HCT116 (cell line): ENCODE data around the gene FBXL16. TPM values are rescaled to one million over a fixed set of nuclear protein-coding genes. Genes with fewer than 3 reads are reported as not detected.

Source experiments
- ATAC-seq: fragments of 200-7000 bp; cut with Tn5 transposase; 2 replicates; pipeline ENCODE4 v1.9.1; 2020; ENCODE audit warnings: mild to moderate bottlenecking, moderate library complexity
- BruUV-seq: library from RNA; stranded (reverse); fragments of 400-500 nt; replicated peaks from 2 replicates; lab custom pipeline; 2021; lab: Mats Ljungman, UMichigan
- CTCF ChIA-PET: fragments of 300-600 bp; sonication (Branson Sonifier 250); formaldehyde crosslinking; loops from one replicate; lab custom pipeline; 2021; ENCODE audit warnings: antibody characterized with exemption; lab: Charles Lee
- POLR2A ChIA-PET: fragments of 300-600, 350-600 bp; sonication (Branson Sonifier 250); formaldehyde crosslinking; loops from one replicate; lab custom pipeline; 2021; ENCODE audit warnings: antibody characterized with exemption; lab: Charles Lee
- RAD21 ChIA-PET, 2 experiments: fragments of 300-600 bp; sonication (Branson Sonifier 250); formaldehyde crosslinking; loops; one replicate each; lab custom pipeline; 2023; ENCODE audit warnings: low total read pairs in 2 of 2; ENCODE audit not compliant: uncharacterized antibody in 2 of 2, unreplicated experiment in 2 of 2, low non-redundant PET in 1 of 2; lab: Charles Lee
- DNase-seq: peaks from one replicate; pipeline ENCODE4 v3.0.0-alpha.2; 2010; ENCODE audit warnings: low read depth, low spot score
- H2AFZ ChIP-seq: fragments of 200-600 bp; shearing (Covaris generic), sonication (generic); 2 replicates; pipeline ENCODE4 v1.6.1; 2017; ENCODE audit warnings: low read depth, mixed run types, mixed read lengths, antibody characterized with exemption, low read length; ENCODE audit not compliant: poor library complexity, severe bottlenecking
- H3K27ac ChIP-seq: 2 replicates; pipeline ENCODE4 v1.5.1; 2012; ENCODE audit warnings: low read depth, low read length
- H3K27me3 ChIP-seq: fragments of 200-600 bp; sonication (generic); 2 replicates; pipeline ENCODE4 v1.6.1; 2016; ENCODE audit warnings: mixed run types, low read length, mixed read lengths; ENCODE audit not compliant: insufficient read depth
- H3K36me3 ChIP-seq, 2 experiments: fragments of 200-500 bp in 1 of 2; fragments of 200-600 bp in 1 of 2; sonication (Bioruptor generic) in 1 of 2; sonication (generic) in 1 of 2; 2 replicates each; pipeline versions ENCODE4 v1.5.1 to v1.6.1; 2014 to 2016; ENCODE audit warnings: low read length in 2 of 2, inconsistent platforms in 1 of 2, mixed read lengths in 1 of 2, mixed run types in 1 of 2; ENCODE audit not compliant: insufficient read depth in 2 of 2, control insufficient read depth in 1 of 2
- H3K4me1 ChIP-seq, 2 experiments: fragments of 200-600 bp in 1 of 2; sonication (generic) in 1 of 2; 2 replicates each; pipeline versions ENCODE4 v1.5.1 to v1.6.1; 2012 to 2017; ENCODE audit warnings: low read length in 2 of 2, inconsistent platforms in 1 of 2, mild to moderate bottlenecking in 1 of 2, mixed read lengths in 1 of 2, mixed run types in 1 of 2, moderate library complexity in 1 of 2; ENCODE audit not compliant: insufficient read depth in 2 of 2, control insufficient read depth in 1 of 2
- H3K4me2 ChIP-seq: fragments of 200-600 bp; sonication (generic); 2 replicates; pipeline ENCODE4 v1.6.1; 2017; ENCODE audit warnings: mixed run types, low read length, mixed read lengths
- H3K4me3 ChIP-seq, 2 experiments: fragments of 200-600 bp in 1 of 2; sonication (generic) in 1 of 2; replicated peaks in 1 of 2; 2 replicates each; pipeline ENCODE4 v1.5.1; 2011 to 2016; ENCODE audit warnings: low read length in 2 of 2, control low read depth in 1 of 2, low read depth in 1 of 2, mild to moderate bottlenecking in 1 of 2, mixed read lengths in 1 of 2, mixed run types in 1 of 2
- H3K79me2 ChIP-seq: fragments of 200-600 bp; sonication (generic); 2 replicates; pipeline ENCODE4 v1.6.1; 2017; ENCODE audit warnings: mild to moderate bottlenecking, mixed run types, low read length, moderate library complexity, mixed read lengths; ENCODE audit not compliant: insufficient read depth
- H3K9ac ChIP-seq: fragments of 200-600 bp; sonication (generic); 2 replicates; pipeline ENCODE4 v1.6.1; 2016; ENCODE audit warnings: low read length, mixed read lengths
- H3K9me2 ChIP-seq: fragments of 200-600 bp; sonication (generic), shearing (Covaris generic); 2 replicates; pipeline ENCODE4 v1.6.1; 2017; ENCODE audit warnings: mixed run types, mild to moderate bottlenecking, moderate library complexity; ENCODE audit not compliant: insufficient read depth
- H3K9me3 ChIP-seq, 2 experiments: fragments of 200-500 bp in 1 of 2; fragments of 200-600 bp in 1 of 2; sonication (Bioruptor generic) in 1 of 2; sonication (generic) in 1 of 2; 2 replicates each; pipeline ENCODE4 v1.6.1; 2014 to 2017; ENCODE audit warnings: low read length in 2 of 2, mixed read lengths in 2 of 2, inconsistent platforms in 1 of 2, low read depth in 1 of 2, mild to moderate bottlenecking in 1 of 2, mixed run types in 1 of 2, moderate library complexity in 1 of 2; ENCODE audit not compliant: control insufficient read depth in 1 of 2, insufficient read depth in 1 of 2
- H4K20me1 ChIP-seq: fragments of 200-600 bp; sonication (generic), shearing (Covaris generic); 2 replicates; pipeline ENCODE4 v1.6.1; 2017; ENCODE audit warnings: mixed run types, mild to moderate bottlenecking, moderate library complexity; ENCODE audit not compliant: insufficient read depth
- CBX3 ChIP-seq: IDR thresholded peaks from 2 replicates; pipeline ENCODE4 v1.6.1; 2012; ENCODE audit warnings: low read depth
- CEBPB ChIP-seq: IDR thresholded peaks from 2 replicates; pipeline ENCODE4 v1.6.1; 2012; ENCODE audit warnings: low read depth
- ELF1 ChIP-seq: IDR thresholded peaks from 2 replicates; pipeline ENCODE4 v1.6.1; 2012; ENCODE audit warnings: low read depth, borderline replicate concordance
- EZH2 ChIP-seq: fragments of 200-600 bp; sonication (generic); IDR thresholded peaks from 2 replicates; pipeline ENCODE4 v1.6.1; 2017; ENCODE audit warnings: antibody characterized with exemption, mixed run types
- EZH2phosphoT487 ChIP-seq: fragments of 200-600 bp; IDR thresholded peaks from 2 replicates; pipeline ENCODE4 v1.6.1; 2018; ENCODE audit warnings: antibody characterized with exemption, borderline replicate concordance
- JUND ChIP-seq: IDR thresholded peaks from 2 replicates; pipeline ENCODE4 v1.6.1; 2012
- POLR2A ChIP-seq: IDR thresholded peaks from 2 replicates; pipeline ENCODE4 v1.7.0; 2011; ENCODE audit warnings: borderline replicate concordance; ENCODE audit not compliant: insufficient read depth, insufficient read length; ENCODE audit errors: extremely low read depth
- POLR2AphosphoS5 ChIP-seq: IDR thresholded peaks from 2 replicates; pipeline ENCODE4 v1.6.1; 2011; ENCODE audit warnings: mild to moderate bottlenecking, low read depth, low read length, moderate library complexity
- RAD21 ChIP-seq: IDR thresholded peaks from 2 replicates; pipeline ENCODE4 v1.6.1; 2012; ENCODE audit warnings: low read depth, mild to moderate bottlenecking
- SIN3A ChIP-seq: IDR thresholded peaks from 2 replicates; pipeline ENCODE4 v1.6.1; 2012; ENCODE audit warnings: low read depth
- TCF7L2 ChIP-seq: IDR thresholded peaks from 2 replicates; pipeline ENCODE4 v1.7.0; 2011; ENCODE audit warnings: borderline replicate concordance, inconsistent platforms; ENCODE audit not compliant: insufficient read depth, insufficient read length; ENCODE audit errors: extremely low read depth
- YY1 ChIP-seq: IDR thresholded peaks from 2 replicates; pipeline ENCODE4 v1.6.1; 2011; ENCODE audit warnings: low read length, low read depth, moderate library complexity, mild to moderate bottlenecking; ENCODE audit not compliant: insufficient replicate concordance; ENCODE audit errors: extremely low read depth
- ZNF274 ChIP-seq: fragments of 200-500 bp; sonication (Bioruptor generic); IDR thresholded peaks from 2 replicates; pipeline ENCODE4 v1.6.1; 2014; ENCODE audit warnings: mild to moderate bottlenecking, low read depth, low read length, inconsistent platforms
- intact Hi-C: fragments of 100-400 bp; cut with micrococcal nuclease; formaldehyde crosslinking; loops from 2 replicates; pipeline ENCODE4 v1.10.0; 2022
- total RNA-seq: library from RNA; stranded (reverse); gene quantifications from one replicate; pipeline ENCODE4 v1.2.1, GENCODE V29; 2021; ENCODE audit not compliant: unreplicated experiment
- TF ChIP-seq, protein P1 (sequence below): IDR thresholded peaks from 2 replicates; pipeline ENCODE4 v1.6.1; 2012
- TF ChIP-seq, protein P2 (sequence below): IDR thresholded peaks from 2 replicates; pipeline ENCODE4 v1.6.1; 2012; ENCODE audit warnings: low read depth
- TF ChIP-seq, protein P3 (sequence below): IDR thresholded peaks from 2 replicates; pipeline ENCODE4 v1.6.1; 2012
- TF ChIP-seq, protein P4 (sequence below), 3 experiments: fragments of 200-600 bp in 1 of 3; sonication (generic) in 1 of 3; IDR thresholded peaks in 2 of 3; conservative IDR thresholded peaks in 1 of 3; 2 replicates each; pipeline ENCODE4 v1.5.1; 2012 to 2017; ENCODE audit warnings: low read depth in 2 of 3, low read length in 2 of 3, antibody characterized with exemption in 1 of 3, borderline replicate concordance in 1 of 3, control low read depth in 1 of 3, mild to moderate bottlenecking in 1 of 3, mixed read lengths in 1 of 3, mixed run types in 1 of 3, moderate library complexity in 1 of 3; ENCODE audit not compliant: insufficient read depth in 1 of 3

Gene FBXL16
- total RNA-seq, 1 experiment from 2014 or later = 49.7 TPM

DNA sequence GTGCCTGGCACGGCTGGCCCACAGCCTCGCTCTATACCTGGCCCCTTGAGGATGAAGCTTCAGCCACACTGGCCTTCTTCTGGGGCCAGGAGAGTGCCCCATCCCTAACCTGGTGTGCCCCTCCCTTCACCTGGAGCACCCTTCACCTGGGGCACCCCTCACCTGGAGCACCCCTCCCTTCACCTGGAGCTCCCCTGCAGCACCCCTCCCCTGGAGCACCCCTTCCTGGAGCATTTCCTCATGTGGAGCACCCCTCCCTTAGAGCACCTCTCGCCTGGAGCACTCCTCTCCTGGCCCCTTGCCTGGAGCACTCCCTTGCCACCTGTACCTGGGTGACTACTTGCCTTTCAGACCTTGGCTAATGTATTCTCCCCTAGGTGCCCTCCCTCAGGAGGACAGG is 2.4 kb upstream of the FBXL16 start:
- DNase-seq (no peak), ATAC-seq (no peak)
- Histone ChIP-seq H3K4me3 (no peak overlapping the region), H3K4me2 (no peak overlapping the region), H3K36me3 (no peaks in the 10 kb centered on the region), H4K20me1 (no peaks in the 10 kb centered on the region), H3K27ac (no peak overlapping the region), H3K9me2 (no peaks in the 10 kb centered on the region), H3K4me1 (peaks cover 10 to 49% of the 10 kb centered on the region in 2 experiments), H3K9me3 (no peaks in the 10 kb centered on the region), H3K27me3 (no peaks in the 10 kb centered on the region), H3K9ac (no peak overlapping the region), H2AFZ (no peak overlapping the region), H3K79me2 (peaks cover 21% of the 10 kb centered on the region)
- TF ChIP-seq TCF7L2 = no peak
- TF ChIP-seq, protein P1, sequence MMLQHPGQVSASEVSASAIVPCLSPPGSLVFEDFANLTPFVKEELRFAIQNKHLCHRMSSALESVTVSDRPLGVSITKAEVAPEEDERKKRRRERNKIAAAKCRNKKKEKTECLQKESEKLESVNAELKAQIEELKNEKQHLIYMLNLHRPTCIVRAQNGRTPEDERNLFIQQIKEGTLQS = no peak
- no peak for TF ChIP-seq CEBPB
- TF ChIP-seq ELF1 = no peak
- no peak for TF ChIP-seq CBX3
- no peak for TF ChIP-seq EZH2
- no peak for TF ChIP-seq POLR2AphosphoS5
- no peak for TF ChIP-seq SIN3A
- no peak for TF ChIP-seq RAD21
- no peak for TF ChIP-seq ZNF274
- TF ChIP-seq YY1 = no peak
- TF ChIP-seq, protein P2, sequence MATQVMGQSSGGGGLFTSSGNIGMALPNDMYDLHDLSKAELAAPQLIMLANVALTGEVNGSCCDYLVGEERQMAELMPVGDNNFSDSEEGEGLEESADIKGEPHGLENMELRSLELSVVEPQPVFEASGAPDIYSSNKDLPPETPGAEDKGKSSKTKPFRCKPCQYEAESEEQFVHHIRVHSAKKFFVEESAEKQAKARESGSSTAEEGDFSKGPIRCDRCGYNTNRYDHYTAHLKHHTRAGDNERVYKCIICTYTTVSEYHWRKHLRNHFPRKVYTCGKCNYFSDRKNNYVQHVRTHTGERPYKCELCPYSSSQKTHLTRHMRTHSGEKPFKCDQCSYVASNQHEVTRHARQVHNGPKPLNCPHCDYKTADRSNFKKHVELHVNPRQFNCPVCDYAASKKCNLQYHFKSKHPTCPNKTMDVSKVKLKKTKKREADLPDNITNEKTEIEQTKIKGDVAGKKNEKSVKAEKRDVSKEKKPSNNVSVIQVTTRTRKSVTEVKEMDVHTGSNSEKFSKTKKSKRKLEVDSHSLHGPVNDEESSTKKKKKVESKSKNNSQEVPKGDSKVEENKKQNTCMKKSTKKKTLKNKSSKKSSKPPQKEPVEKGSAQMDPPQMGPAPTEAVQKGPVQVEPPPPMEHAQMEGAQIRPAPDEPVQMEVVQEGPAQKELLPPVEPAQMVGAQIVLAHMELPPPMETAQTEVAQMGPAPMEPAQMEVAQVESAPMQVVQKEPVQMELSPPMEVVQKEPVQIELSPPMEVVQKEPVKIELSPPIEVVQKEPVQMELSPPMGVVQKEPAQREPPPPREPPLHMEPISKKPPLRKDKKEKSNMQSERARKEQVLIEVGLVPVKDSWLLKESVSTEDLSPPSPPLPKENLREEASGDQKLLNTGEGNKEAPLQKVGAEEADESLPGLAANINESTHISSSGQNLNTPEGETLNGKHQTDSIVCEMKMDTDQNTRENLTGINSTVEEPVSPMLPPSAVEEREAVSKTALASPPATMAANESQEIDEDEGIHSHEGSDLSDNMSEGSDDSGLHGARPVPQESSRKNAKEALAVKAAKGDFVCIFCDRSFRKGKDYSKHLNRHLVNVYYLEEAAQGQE = no peak
- TF ChIP-seq JUND = no peak
- TF ChIP-seq, protein P3, sequence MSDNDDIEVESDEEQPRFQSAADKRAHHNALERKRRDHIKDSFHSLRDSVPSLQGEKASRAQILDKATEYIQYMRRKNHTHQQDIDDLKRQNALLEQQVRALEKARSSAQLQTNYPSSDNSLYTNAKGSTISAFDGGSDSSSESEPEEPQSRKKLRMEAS = no peak
- TF ChIP-seq, protein P4, sequence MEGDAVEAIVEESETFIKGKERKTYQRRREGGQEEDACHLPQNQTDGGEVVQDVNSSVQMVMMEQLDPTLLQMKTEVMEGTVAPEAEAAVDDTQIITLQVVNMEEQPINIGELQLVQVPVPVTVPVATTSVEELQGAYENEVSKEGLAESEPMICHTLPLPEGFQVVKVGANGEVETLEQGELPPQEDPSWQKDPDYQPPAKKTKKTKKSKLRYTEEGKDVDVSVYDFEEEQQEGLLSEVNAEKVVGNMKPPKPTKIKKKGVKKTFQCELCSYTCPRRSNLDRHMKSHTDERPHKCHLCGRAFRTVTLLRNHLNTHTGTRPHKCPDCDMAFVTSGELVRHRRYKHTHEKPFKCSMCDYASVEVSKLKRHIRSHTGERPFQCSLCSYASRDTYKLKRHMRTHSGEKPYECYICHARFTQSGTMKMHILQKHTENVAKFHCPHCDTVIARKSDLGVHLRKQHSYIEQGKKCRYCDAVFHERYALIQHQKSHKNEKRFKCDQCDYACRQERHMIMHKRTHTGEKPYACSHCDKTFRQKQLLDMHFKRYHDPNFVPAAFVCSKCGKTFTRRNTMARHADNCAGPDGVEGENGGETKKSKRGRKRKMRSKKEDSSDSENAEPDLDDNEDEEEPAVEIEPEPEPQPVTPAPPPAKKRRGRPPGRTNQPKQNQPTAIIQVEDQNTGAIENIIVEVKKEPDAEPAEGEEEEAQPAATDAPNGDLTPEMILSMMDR (IDR thresholded peaks at IDR 0.05 in 2 of 3, conservative IDR thresholded peaks at IDR 0.05 in 1 of 3; ENCODE audit: borderline replicate concordance in 1 of 3, insufficient read depth in 1 of 3, low read depth in 2 of 3, low read length in 2 of 3) = no peak
- no peak for TF ChIP-seq POLR2A
- no peak for TF ChIP-seq EZH2phosphoT487
- intact Hi-C loops = no loop called here
- RAD21 ChIA-PET = no interaction called here
- no TSS peak for BruUV-seq
- POLR2A ChIA-PET = interaction anchor here (1.4 to 1.7 kb wide), 2 partner anchors 12 to 80 kb away, joined by 4 to 7 read pairs; partner anchors contain the start of genes CHTF18 and RPUSD1
- CTCF ChIA-PET = no interaction called here
